BJ (cell line): ENCODE measurements around the gene KLRF1. TPM values are rescaled to one million over a fixed set of nuclear protein-coding genes. Genes with fewer than 3 reads are reported as not detected.

Experiments
- CTCF ChIA-PET: fragments of 350-600 bp; formaldehyde crosslinking; extraction: SDS; loops from one replicate; lab custom pipeline; 2021; ENCODE audit warnings: antibody characterized with exemption, inconsistent platforms; lab: Yijun Ruan, JAX
- POLR2A ChIA-PET: fragments of 300-600 bp; sonication (Branson Sonifier 250); formaldehyde crosslinking; extraction: SDS; loops from one replicate; lab custom pipeline; 2021; ENCODE audit warnings: antibody characterized with exemption; lab: Charles Lee
- DNase-seq: peaks from one replicate; pipeline ENCODE4 v3.0.0-alpha.2; 2011; ENCODE audit warnings: low read depth
- H3K27me3 ChIP-seq: 2 replicates; pipeline ENCODE4 v1.6.0; 2011; ENCODE audit warnings: low read length; ENCODE audit not compliant: control insufficient read depth, insufficient read depth
- H3K36me3 ChIP-seq: 2 replicates; pipeline ENCODE4 v1.5.1; 2011; ENCODE audit warnings: low read length; ENCODE audit not compliant: control insufficient read depth, insufficient read depth
- H3K4me3 ChIP-seq: 2 replicates; pipeline ENCODE4 v1.5.1; 2011; ENCODE audit warnings: low read depth, mild to moderate bottlenecking, control low read depth, low read length
- CTCF ChIP-seq: IDR thresholded peaks from 2 replicates; pipeline ENCODE4 v1.5.1; 2011; ENCODE audit warnings: low read depth, mild to moderate bottlenecking, control low read depth, inconsistent platforms, low read length, moderate library complexity; ENCODE audit not compliant: insufficient read depth
- polyA plus RNA-seq: library from polyadenylated mRNA; depleted of rRNA; stranded (reverse); fragments of >200 nt; gene quantifications from 2 replicates; pipeline ENCODE4 v1.2.3, GENCODE V29; 2011; rRNA removed

The KLRF1 gene
- polyA plus RNA-seq, 1 experiment, result not detected

GRCh38 chr12:9880532-9881078 is 53.3 kb downstream of the KLRF1 start:
- no peak for DNase-seq
- TF ChIP-seq CTCF, result no peak
- ChIA-PET POLR2A (no interaction called here), CTCF (interaction anchor here (0.7 to 1.0 kb wide), 2 partner anchors 15 to 130 kb away, joined by 3 read pairs; no protein-coding TSS in a partner anchor)
- Histone ChIP-seq H3K27me3 (no peaks in the 10 kb centered on the region), H3K4me3 (no peak overlapping the region), H3K36me3 (no peaks in the 10 kb centered on the region)

- H3K4me3 ChIP-seq, result no peak within 1 kb of the TSS
- no peaks in the 10 kb centered on the region for H3K27me3 ChIP-seq
- POLR2A ChIA-PET, result no interaction called here
- TF ChIP-seq CTCF, result no peak
- H3K36me3 ChIP-seq, result no peaks in the 10 kb centered on the region
- CTCF ChIA-PET, result interaction anchor here (1.0 kb wide), 1 partner anchor 131 kb away, joined by 3 read pairs; no protein-coding TSS in a partner anchor
- no peak for DNase-seq
Measured at GRCh38 chr12:9881246-9881645, 54.0 kb downstream of the KLRF1 start, which contains the start of gene KLRF2. Gene KLRF2, plus strand, starts transcription at chr12:9881489. Its CDS starts 107 bp downstream, at chr12:9881596.

- CTCF ChIA-PET, result no interaction called here
- DNase-seq, result no peak
- POLR2A ChIA-PET, result no interaction called here
- TF ChIP-seq CTCF, result no peak
- Histone ChIP-seq H3K4me3 (no peak overlapping the region), H3K27me3 (no peaks in the 10 kb centered on the region), H3K36me3 (no peaks in the 10 kb centered on the region)
Measured at GRCh38 chr12:9881988-9882387, 54.7 kb downstream of the KLRF1 start.

- no peaks in the 10 kb centered on the region for H3K27me3 ChIP-seq
- no peak for TF ChIP-seq CTCF
- H3K36me3 ChIP-seq, result no peaks in the 10 kb centered on the region
- POLR2A ChIA-PET, result no interaction called here
- CTCF ChIA-PET, result no interaction called here
- no peak for DNase-seq
- no peak overlapping the region for H3K4me3 ChIP-seq
Measured at GRCh38 chr12:9883175-9883574, 55.9 kb downstream of the KLRF1 start.

- no peak overlapping the region for H3K4me3 ChIP-seq
- H3K27me3 ChIP-seq, result no peaks in the 10 kb centered on the region
- POLR2A ChIA-PET, result no interaction called here
- no peak for DNase-seq
- TF ChIP-seq CTCF, result no peak
- H3K36me3 ChIP-seq, result no peaks in the 10 kb centered on the region
- CTCF ChIA-PET, result no interaction called here
Measured at GRCh38 chr12:9888665-9889273, 61.5 kb downstream of the KLRF1 start.

Other genes with a start within 250 kb of the KLRF1 start
- gene KLRB1, start 219.6 kb upstream of the KLRF1 start, polyA plus RNA-seq, result not detected in 2 replicates
- gene CLEC2D, start 157.8 kb upstream of the KLRF1 start, polyA plus RNA-seq, result 1.7 and 3.6 TPM in 2 replicates
- gene CLECL1, start 94.4 kb upstream of the KLRF1 start, polyA plus RNA-seq, result not detected in 2 replicates
- not detected in 2 replicates for gene CD69, start 66.6 kb upstream of the KLRF1 start, polyA plus RNA-seq
- 0.04 and 0.27 TPM in 2 replicates for gene CLEC2B, start 41.9 kb downstream of the KLRF1 start, polyA plus RNA-seq
- gene KLRF2, start 54.0 kb downstream of the KLRF1 start, polyA plus RNA-seq, result not detected in 2 replicates
- not detected in 2 replicates for gene CLEC2A, start 104.9 kb downstream of the KLRF1 start, polyA plus RNA-seq
- gene CLEC12A, start 143.9 kb downstream of the KLRF1 start, polyA plus RNA-seq, result not detected in 2 replicates
- gene CLEC1B, start 171.6 kb downstream of the KLRF1 start, polyA plus RNA-seq, result not detected in 2 replicates
- 0.22 TPM in 1 of 2 replicates, not detected in the other for gene CLEC12B, start 183.1 kb downstream of the KLRF1 start, polyA plus RNA-seq
- gene CLEC9A, start 203.2 kb downstream of the KLRF1 start, polyA plus RNA-seq, result not detected in 2 replicates